HG03460 (cell line): ENCODE data around the gene P3H2.
"Not testable (repeated sequence)": the region's sequence is repeated elsewhere in the genome, so short reads cannot be mapped to it uniquely, and the experiment has no call there.

ENCODE experiments used
- ATAC-seq: cut with Tn5 transposase; IDR thresholded peaks from one replicate; pipeline ENCODE4 v1.9.1; 2021; ENCODE audit not compliant: unreplicated experiment

P3H2 gene

GRCh38 chr3:190088890-190089289, 31.8 kb downstream of the P3H2 start:
- ATAC-seq = no peak

- ATAC-seq = no peak
Observed at GRCh38 chr3:190086191-190086590, 34.5 kb downstream of the P3H2 start.

DNA sequence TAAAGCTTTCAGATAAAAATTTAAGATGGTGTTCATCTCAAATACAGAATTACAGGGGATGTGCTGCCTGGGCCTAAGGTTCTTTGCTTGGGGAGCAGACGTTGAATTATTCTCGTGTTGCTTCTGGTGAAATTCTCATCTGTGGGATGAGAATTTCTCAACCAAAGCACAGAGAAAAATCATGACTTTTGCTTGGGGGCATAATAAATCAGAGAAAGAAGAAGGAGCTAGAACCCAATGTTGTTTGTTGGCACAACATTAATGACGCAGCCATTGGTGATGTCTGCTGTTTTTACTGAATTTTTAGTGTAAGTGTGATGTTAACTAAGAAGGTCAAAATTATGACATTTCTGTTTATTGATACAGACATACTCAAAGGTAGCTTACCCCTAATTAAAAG, 35.7 kb downstream of the P3H2 start:
- no peak for ATAC-seq

GRCh38 chr3:190083635-190084034, 37.1 kb downstream of the P3H2 start:
- ATAC-seq = no peak

GRCh38 chr3:190081389-190081788, 39.3 kb downstream of the P3H2 start:
- no peak for ATAC-seq

DNA sequence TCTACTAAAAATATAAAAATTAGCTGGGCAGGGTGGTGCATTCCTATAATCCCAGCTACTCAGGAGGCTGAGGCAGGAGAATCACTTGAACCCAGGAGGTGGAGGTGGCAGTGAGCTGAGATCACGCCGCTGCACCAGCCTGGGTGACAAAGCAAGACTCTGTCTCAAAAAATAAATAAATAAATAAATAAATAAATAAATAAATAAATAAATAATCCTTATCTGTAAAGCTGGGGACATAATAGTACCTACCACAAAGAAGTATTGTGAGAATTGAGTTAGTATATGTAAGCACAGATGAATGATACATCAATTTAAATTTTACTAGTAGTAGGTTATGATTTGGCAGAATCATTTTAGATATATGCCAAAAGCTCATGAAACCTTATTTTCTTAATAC, 41.5 kb downstream of the P3H2 start:
- ATAC-seq = not testable (repeated sequence)

DNA sequence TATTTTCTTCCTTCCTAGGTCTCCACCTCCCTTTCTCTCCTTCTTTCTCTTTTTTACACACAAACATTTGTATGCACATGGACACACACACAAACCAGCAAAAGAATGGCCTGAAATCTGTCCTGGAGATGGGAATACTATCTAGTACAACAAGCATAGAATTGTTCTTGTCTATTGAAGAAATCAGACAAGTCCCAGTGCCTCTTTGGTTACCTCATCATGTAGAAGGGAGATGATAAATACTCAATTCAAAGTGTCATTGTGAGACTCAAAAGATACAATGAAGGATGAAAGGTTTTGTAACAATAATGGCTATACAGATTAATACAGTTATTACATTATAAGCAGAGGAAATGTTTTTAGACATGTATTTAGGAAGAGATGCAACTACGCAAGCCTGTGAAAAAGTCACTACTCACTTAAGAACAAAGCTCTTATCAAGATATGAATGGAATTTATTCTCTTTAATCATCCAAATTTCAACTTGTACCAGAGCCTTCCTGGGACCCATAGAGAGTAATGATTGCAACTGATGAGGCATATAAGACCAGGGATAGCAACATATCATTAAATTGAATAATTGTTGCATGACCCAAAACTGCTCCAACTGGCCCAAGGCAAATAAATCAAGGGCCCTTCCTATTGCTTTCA, 43.2 kb downstream of the P3H2 start:
- no peak for ATAC-seq

DNA sequence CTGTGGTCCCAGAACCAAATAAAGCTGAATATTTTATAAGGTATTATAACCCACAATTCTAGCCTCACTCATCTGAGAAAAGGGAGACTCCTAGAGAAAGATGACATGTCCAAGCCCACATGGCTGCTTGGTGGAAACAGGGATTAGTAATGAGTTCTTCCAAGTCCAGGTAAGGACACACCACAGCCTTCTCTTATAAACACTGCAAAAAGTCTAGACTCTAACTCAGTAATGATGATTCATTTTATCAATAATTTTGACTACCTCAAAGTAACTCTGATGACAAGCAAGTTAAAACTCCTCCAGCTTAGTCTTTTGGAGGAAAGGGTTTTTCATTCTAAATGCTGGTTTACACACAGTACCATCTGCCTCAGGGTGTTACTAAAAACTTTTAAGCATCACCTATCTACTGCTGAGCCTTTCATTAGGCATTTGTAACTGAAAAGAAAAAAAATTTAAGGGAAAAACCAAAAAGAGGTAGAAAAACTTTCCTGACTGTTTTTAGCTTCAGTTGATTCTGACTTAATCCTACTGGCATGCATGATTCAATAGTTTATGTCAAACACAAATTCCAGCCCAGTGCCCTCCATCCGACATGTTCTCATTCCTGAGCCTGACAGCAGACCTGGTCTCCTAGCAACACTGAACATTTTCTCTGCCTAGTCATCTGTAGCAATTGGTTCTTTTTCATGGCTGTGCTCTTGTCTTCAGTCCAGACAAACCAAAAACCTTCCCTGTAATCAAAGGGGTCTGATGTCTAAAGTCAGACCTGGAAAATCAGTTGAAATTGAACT, 43.9 kb downstream of the P3H2 start:
- no peak for ATAC-seq

DNA sequence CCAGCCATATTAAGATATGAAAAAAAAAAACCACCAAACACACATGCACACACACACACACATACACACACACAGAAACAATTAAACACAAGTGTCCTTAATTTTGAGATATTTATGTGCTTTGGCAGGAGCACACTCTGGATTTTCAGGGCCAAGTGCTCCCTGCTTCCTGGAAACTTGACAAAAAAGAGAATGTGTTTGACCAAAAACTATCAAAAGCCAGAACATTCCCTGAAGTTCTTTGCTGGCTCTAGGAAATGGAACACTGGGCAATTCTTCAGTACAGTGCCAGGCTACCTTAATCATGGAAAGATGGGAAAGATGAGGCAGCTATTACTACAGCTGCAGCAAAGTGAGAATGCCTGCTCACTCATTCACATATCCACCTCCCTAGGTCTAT, 44.6 kb downstream of the P3H2 start:
- no peak for ATAC-seq

GRCh38 chr3:190074817-190075216, 45.9 kb downstream of the P3H2 start:
- no peak for ATAC-seq

- peak; percentile 79 for ATAC-seq
Observed at GRCh38 chr3:190073264-190074008, 47.3 kb downstream of the P3H2 start.

- ATAC-seq = no peak
Observed at GRCh38 chr3:190072856-190073255, 47.8 kb downstream of the P3H2 start.

DNA sequence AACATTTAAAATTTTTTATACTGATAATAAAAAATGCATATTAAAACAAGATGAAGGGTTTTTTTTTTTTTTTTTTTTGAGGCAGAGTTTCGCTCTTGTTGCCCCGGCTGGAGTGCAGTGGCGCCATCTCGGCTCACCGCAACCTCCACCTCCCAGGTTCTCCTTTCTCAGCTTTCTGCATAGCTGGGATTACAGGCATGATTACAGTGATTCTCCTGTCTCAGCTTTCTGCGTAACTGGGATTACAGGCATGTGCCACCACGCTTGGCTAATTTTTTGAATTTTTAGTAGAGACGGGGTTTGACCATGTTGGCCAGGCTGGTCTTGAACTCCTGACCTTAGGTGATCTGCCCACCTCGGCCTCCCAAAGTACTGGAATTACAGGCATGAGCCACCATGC, 48.8 kb downstream of the P3H2 start:
- not testable (repeated sequence) for ATAC-seq

GRCh38 chr3:190070622-190071347, 49.9 kb downstream of the P3H2 start:
- no peak for ATAC-seq

GRCh38 chr3:190065204-190065603, 55.5 kb downstream of the P3H2 start:
- no peak for ATAC-seq

- ATAC-seq = no peak
Observed at GRCh38 chr3:190064659-190065058, 56.0 kb downstream of the P3H2 start.

DNA sequence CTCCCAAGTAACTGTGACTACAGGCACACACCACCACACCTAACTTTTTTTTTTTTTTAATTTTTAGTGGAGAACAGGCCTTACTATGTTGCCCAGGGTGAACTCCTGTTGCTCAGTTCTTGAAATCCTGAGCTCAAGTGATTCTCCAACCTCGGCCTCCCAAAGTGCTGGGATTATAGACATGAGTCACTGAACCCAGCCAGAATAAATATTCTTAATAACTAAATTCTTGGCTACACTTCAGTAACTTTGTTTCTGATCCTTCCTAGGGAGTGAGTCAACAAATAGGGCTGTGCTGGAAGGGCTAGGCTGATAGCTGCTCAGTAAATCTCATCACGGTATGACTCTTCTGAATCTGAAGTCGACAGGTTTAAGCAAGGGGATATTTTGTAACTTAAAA, 56.6 kb downstream of the P3H2 start:
- no peak for ATAC-seq

GRCh38 chr3:190063490-190063889, 57.2 kb downstream of the P3H2 start:
- ATAC-seq = no peak

GRCh38 chr3:190060192-190060775, 60.4 kb downstream of the P3H2 start:
- no peak for ATAC-seq

DNA sequence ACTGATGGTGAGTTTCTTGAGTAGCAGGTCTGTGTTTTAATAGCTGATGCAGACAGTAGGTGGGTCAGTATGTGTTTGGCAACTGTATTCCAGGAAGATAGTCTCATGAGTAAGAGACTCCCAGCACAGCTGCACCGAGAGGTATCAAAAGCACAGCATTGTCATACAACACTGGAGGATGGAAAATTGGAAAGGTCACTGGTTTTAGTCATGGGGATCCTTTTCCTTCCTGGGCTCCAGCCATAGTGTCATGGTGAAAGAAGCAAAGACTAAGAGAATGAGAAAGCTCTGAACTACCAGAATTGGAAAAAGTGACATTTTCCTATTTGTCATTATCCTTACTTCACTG, 61.5 kb downstream of the P3H2 start:
- ATAC-seq = no peak
